Measurements from ENCODE around the gene WDR86.

WDR86 gene

GRCh38 chr7:151439855-151440798 lies 30.3 kb upstream of the WDR86 start, which contains the start of gene CRYGN:
TSS of gene CRYGN (minus strand) at chr7:151440141. CDS start at chr7:151439917, 224 bp downstream.
- 10% methylated on average over 35 of the region's 51 CpGs for WGBS
- peak within 1 kb of the TSS in 1 of 2 experiments; percentile 4 for H3K14ac ChIP-seq (ENCODE audit: low read length in 2 of 2)

GRCh38 chr7:151438864-151439601 lies 29.2 kb upstream of the WDR86 start:
- H3K27ac ChIP-seq (ENCODE audit: low read length, poor library complexity, severe bottlenecking): no peak overlapping the region
- H4K91ac ChIP-seq (ENCODE audit: low read length): no peak overlapping the region
- 86% methylated on average over 17 of the region's 17 CpGs for WGBS

More at GRCh38 chr7:151439855-151440798, 30.3 kb upstream of the WDR86 start, which contains the start of gene CRYGN:
- H3K4me1 ChIP-seq (ENCODE audit: control insufficient read depth, insufficient read depth, low read depth, low read length): peaks cover 16% of the 10 kb centered on the region
- peak within 1 kb of the TSS in 1 of 2 experiments; percentile 29 for H2BK12ac ChIP-seq (ENCODE audit: low read length in 2 of 2)
- peak within 1 kb of the TSS; percentile 17 to 29 for H3K4me3 ChIP-seq (ENCODE audit: insufficient read depth in 1 of 2, low read depth in 1 of 2, low read length in 2 of 2)
- no peak within 1 kb of the TSS for H2AFZ ChIP-seq (ENCODE audit: low read depth, low read length)
- H3K23ac ChIP-seq (ENCODE audit: low read length in 2 of 2): peak within 1 kb of the TSS in 1 of 2 experiments; percentile 48
- H3K27ac ChIP-seq (ENCODE audit: low read length, poor library complexity, severe bottlenecking): no peak within 1 kb of the TSS
- H3K9me3 ChIP-seq (ENCODE audit: control insufficient read depth, low read length): no peaks in the 10 kb centered on the region
- H3K27me3 ChIP-seq (ENCODE audit: control insufficient read depth in 1 of 2, insufficient read depth in 1 of 2, low read length in 2 of 2): peaks cover 5 to 28% of the 10 kb centered on the region in 2 experiments
- no peak within 1 kb of the TSS for H3K4ac ChIP-seq (ENCODE audit: low read depth in 1 of 2, low read length in 2 of 2)
- H4K91ac ChIP-seq (ENCODE audit: low read length): no peak within 1 kb of the TSS
- no peak within 1 kb of the TSS for H2AK5ac ChIP-seq (ENCODE audit: low read length, severe bottlenecking)
- H3K9ac ChIP-seq (ENCODE audit: low read length): peak within 1 kb of the TSS; percentile 67
- H2BK5ac ChIP-seq (ENCODE audit: low read depth, low read length, poor library complexity, severe bottlenecking): no peak within 1 kb of the TSS
- H2BK120ac ChIP-seq (ENCODE audit: low read depth, low read length): no peak within 1 kb of the TSS
- no peak within 1 kb of the TSS for H4K8ac ChIP-seq (ENCODE audit: low read length)
- no peak for DNase-seq
- H3K79me1 ChIP-seq (replicated peaks; ENCODE audit: low read length, poor library complexity, severe bottlenecking): no peaks in the 10 kb centered on the region
- peak within 1 kb of the TSS; percentile 77 for H3K4me2 ChIP-seq (ENCODE audit: low read length, poor library complexity, severe bottlenecking)
- peak within 1 kb of the TSS; percentile 82 for H2BK15ac ChIP-seq (ENCODE audit: low read depth, poor library complexity, severe bottlenecking)
- H3K18ac ChIP-seq (ENCODE audit: low read depth in 1 of 2, low read length in 2 of 2): no peak within 1 kb of the TSS
- no peaks in the 10 kb centered on the region for H3K36me3 ChIP-seq (ENCODE audit: control insufficient read depth in 1 of 2, insufficient read depth in 2 of 2, low read depth in 1 of 2, low read length in 2 of 2)

GRCh38 chr7:151437866-151438516 lies 28.2 kb upstream of the WDR86 start:
- H2AFZ ChIP-seq (ENCODE audit: low read depth, low read length): no peak overlapping the region
- no peaks in the 10 kb centered on the region for H3K9me3 ChIP-seq (ENCODE audit: control insufficient read depth, low read length)
- no peak overlapping the region for H3K4ac ChIP-seq (ENCODE audit: low read depth in 1 of 2, low read length in 2 of 2)
- H3K79me1 ChIP-seq (replicated peaks; ENCODE audit: low read length, poor library complexity, severe bottlenecking): no peaks in the 10 kb centered on the region
- no peak overlapping the region for H2AK5ac ChIP-seq (ENCODE audit: low read length, severe bottlenecking)
- H3K4me2 ChIP-seq (ENCODE audit: low read length, poor library complexity, severe bottlenecking): no peak overlapping the region
- WGBS: 90% methylated on average over 23 of the region's 23 CpGs
- no peak overlapping the region for H3K23ac ChIP-seq (ENCODE audit: low read length in 2 of 2)
- H3K4me1 ChIP-seq (ENCODE audit: control insufficient read depth, insufficient read depth, low read depth, low read length): peaks cover 20% of the 10 kb centered on the region
- H3K14ac ChIP-seq (ENCODE audit: low read length in 2 of 2): no peak overlapping the region
- no peak overlapping the region for H3K18ac ChIP-seq (ENCODE audit: low read depth in 1 of 2, low read length in 2 of 2)
- no peak overlapping the region for H2BK12ac ChIP-seq (ENCODE audit: low read length in 2 of 2)
- no peak overlapping the region for H3K27ac ChIP-seq (ENCODE audit: low read length, poor library complexity, severe bottlenecking)
- no peak overlapping the region for H3K4me3 ChIP-seq (ENCODE audit: insufficient read depth in 1 of 2, low read depth in 1 of 2, low read length in 2 of 2)
- DNase-seq: no peak
- no peak overlapping the region for H4K91ac ChIP-seq (ENCODE audit: low read length)
- H4K8ac ChIP-seq (ENCODE audit: low read length): no peak overlapping the region
- H2BK15ac ChIP-seq (ENCODE audit: low read depth, poor library complexity, severe bottlenecking): no peak overlapping the region
- H3K27me3 ChIP-seq (ENCODE audit: control insufficient read depth in 1 of 2, insufficient read depth in 1 of 2, low read length in 2 of 2): peaks cover 5 to 39% of the 10 kb centered on the region in 2 experiments
- H3K9ac ChIP-seq (ENCODE audit: low read length): no peak overlapping the region
- no peaks in the 10 kb centered on the region for H3K36me3 ChIP-seq (ENCODE audit: control insufficient read depth in 1 of 2, insufficient read depth in 2 of 2, low read depth in 1 of 2, low read length in 2 of 2)
- no peak overlapping the region for H2BK5ac ChIP-seq (ENCODE audit: low read depth, low read length, poor library complexity, severe bottlenecking)
- H2BK120ac ChIP-seq (ENCODE audit: low read depth, low read length): no peak overlapping the region

More at GRCh38 chr7:151438864-151439601, 29.2 kb upstream of the WDR86 start:
- Histone ChIP-seq H2BK12ac (ENCODE audit: low read length in 2 of 2) (no peak overlapping the region), H3K36me3 (ENCODE audit: control insufficient read depth in 1 of 2, insufficient read depth in 2 of 2, low read depth in 1 of 2, low read length in 2 of 2) (no peaks in the 10 kb centered on the region), H2AK5ac (ENCODE audit: low read length, severe bottlenecking) (no peak overlapping the region), H2BK120ac (ENCODE audit: low read depth, low read length) (no peak overlapping the region), H3K4me3 (ENCODE audit: insufficient read depth in 1 of 2, low read depth in 1 of 2, low read length in 2 of 2) (no peak overlapping the region), H3K9me3 (ENCODE audit: control insufficient read depth, low read length) (no peaks in the 10 kb centered on the region), H2BK15ac (ENCODE audit: low read depth, poor library complexity, severe bottlenecking) (no peak overlapping the region), H2AFZ (ENCODE audit: low read depth, low read length) (no peak overlapping the region), H2BK5ac (ENCODE audit: low read depth, low read length, poor library complexity, severe bottlenecking) (no peak overlapping the region), H3K14ac (ENCODE audit: low read length in 2 of 2) (no peak overlapping the region), H3K4ac (ENCODE audit: low read depth in 1 of 2, low read length in 2 of 2) (no peak overlapping the region), H3K4me1 (ENCODE audit: control insufficient read depth, insufficient read depth, low read depth, low read length) (peaks cover 16% of the 10 kb centered on the region), H3K9ac (ENCODE audit: low read length) (peak overlapping the region; percentile 67), H3K4me2 (ENCODE audit: low read length, poor library complexity, severe bottlenecking) (peak overlapping the region; percentile 77), H3K79me1 (replicated peaks; ENCODE audit: low read length, poor library complexity, severe bottlenecking) (no peaks in the 10 kb centered on the region), H3K27me3 (ENCODE audit: control insufficient read depth in 1 of 2, insufficient read depth in 1 of 2, low read length in 2 of 2) (peaks cover 5 to 29% of the 10 kb centered on the region in 2 experiments), H3K18ac (ENCODE audit: low read depth in 1 of 2, low read length in 2 of 2) (no peak overlapping the region), H4K8ac (ENCODE audit: low read length) (no peak overlapping the region), H3K23ac (ENCODE audit: low read length in 2 of 2) (no peak overlapping the region)
- DNase-seq: no peak

Measured in mesenchymal stem cell (in vitro differentiated cells and primary cell).